Measurements from ENCODE around the gene CX3CL1. TPM values are rescaled to one million over a fixed set of nuclear protein-coding genes. Genes with fewer than 3 reads are reported as not detected.

The CX3CL1 gene
- polyA plus RNA-seq, 1 donor (not counting 4 experiments of a cell fraction or from before 2014, with no cell fraction given), result 0.47 TPM

DNA sequence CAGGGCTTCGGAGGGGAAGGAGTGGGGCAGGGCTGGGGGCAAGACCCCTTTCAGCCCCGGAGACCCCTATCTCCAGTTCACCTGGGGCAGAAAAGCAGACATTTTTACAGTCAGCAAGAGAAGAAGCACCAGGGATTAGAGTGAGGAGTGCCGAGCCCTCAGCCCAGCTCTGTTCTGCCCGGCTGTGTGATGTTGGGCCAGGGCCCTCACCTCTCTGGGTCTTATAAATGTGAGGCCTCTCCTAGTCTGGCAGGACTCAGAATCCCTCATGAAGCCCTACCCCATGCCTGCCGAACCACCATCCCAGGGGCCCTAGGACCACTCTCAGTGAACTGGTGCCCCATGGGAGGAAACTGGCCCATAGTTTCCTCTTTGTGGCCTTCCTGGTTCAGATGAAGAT lies 12.8 kb downstream of the CX3CL1 start:
- dilution Hi-C loops (cut with MboI; ENCODE audit: extremely low pct_ligation_motif_present, low sequenced_read_pairs), result no loop called here
- no peaks in the 10 kb centered on the region for H3K36me3 ChIP-seq (ENCODE audit: control insufficient read depth in 2 of 2, extremely low read depth in 1 of 2, insufficient read depth in 2 of 2, low read length in 2 of 2)
- no peak overlapping the region for H3K4me2 ChIP-seq (ENCODE audit: control insufficient read depth, extremely low read depth, insufficient read depth, low read depth, low read length)
- no peaks in the 10 kb centered on the region for H4K20me1 ChIP-seq (ENCODE audit: control insufficient read depth, extremely low read depth, insufficient read depth, low read length)
- H3K9ac ChIP-seq (ENCODE audit: control insufficient read depth, extremely low read depth, insufficient read depth, low read length), result no peak overlapping the region
- H3K79me2 ChIP-seq (ENCODE audit: control insufficient read depth, insufficient read depth, low read length), result no peaks in the 10 kb centered on the region
- H3K4me1 ChIP-seq (ENCODE audit: control insufficient read depth, extremely low read depth, insufficient read depth, low read length), result peaks cover 23% of the 10 kb centered on the region
- H3K9me3 ChIP-seq (ENCODE audit: control insufficient read depth, low read depth, low read length), result no peaks in the 10 kb centered on the region
- H3K9me1 ChIP-seq (ENCODE audit: control insufficient read depth, extremely low read depth, insufficient read depth, low read length), result no peaks in the 10 kb centered on the region
- no peak for FAIRE-seq
- no peak overlapping the region for H2AFZ ChIP-seq (ENCODE audit: control insufficient read depth, low read length)
- no peak overlapping the region for H3K4me3 ChIP-seq (ENCODE audit: control insufficient read depth in 2 of 3, extremely low read depth in 1 of 3, insufficient read depth in 2 of 3, low read depth in 1 of 3, low read length in 3 of 3)
- H3K27ac ChIP-seq (ENCODE audit: control insufficient read depth, insufficient read depth, low read length), result no peak overlapping the region
- TF ChIP-seq CTCF (optimal IDR thresholded peaks at IDR 0.05 in 1 of 3, IDR thresholded peaks at IDR 0.05 in 1 of 3, conservative IDR thresholded peaks at IDR 0.05 in 1 of 3; ENCODE audit: extremely low read depth in 1 of 3, insufficient read depth in 2 of 3, low read length in 3 of 3) (no peak), EZH2 (IDR thresholded peaks at IDR 0.05; ENCODE audit: low read length) (no peak)
- DNase-seq (ENCODE audit: low read depth, low spot score), result no peak
- H3K27me3 ChIP-seq (ENCODE audit: control insufficient read depth, extremely low read depth, insufficient read depth, low read length), result no peaks in the 10 kb centered on the region

GRCh38 chr16:57386381-57386951 lies 14.2 kb downstream of the CX3CL1 start:
- dilution Hi-C loops (cut with MboI; ENCODE audit: extremely low pct_ligation_motif_present, low sequenced_read_pairs), result no loop called here
- Histone ChIP-seq H3K27ac (ENCODE audit: control insufficient read depth, insufficient read depth, low read length) (no peak overlapping the region), H3K36me3 (ENCODE audit: control insufficient read depth in 2 of 2, extremely low read depth in 1 of 2, insufficient read depth in 2 of 2, low read length in 2 of 2) (no peaks in the 10 kb centered on the region), H3K9ac (ENCODE audit: control insufficient read depth, extremely low read depth, insufficient read depth, low read length) (no peak overlapping the region), H3K9me1 (ENCODE audit: control insufficient read depth, extremely low read depth, insufficient read depth, low read length) (no peaks in the 10 kb centered on the region), H2AFZ (ENCODE audit: control insufficient read depth, low read length) (no peak overlapping the region), H3K4me2 (ENCODE audit: control insufficient read depth, extremely low read depth, insufficient read depth, low read depth, low read length) (no peak overlapping the region), H3K27me3 (ENCODE audit: control insufficient read depth, extremely low read depth, insufficient read depth, low read length) (peaks cover 6% of the 10 kb centered on the region), H4K20me1 (ENCODE audit: control insufficient read depth, extremely low read depth, insufficient read depth, low read length) (no peaks in the 10 kb centered on the region), H3K4me1 (ENCODE audit: control insufficient read depth, extremely low read depth, insufficient read depth, low read length) (peaks cover 19% of the 10 kb centered on the region), H3K4me3 (ENCODE audit: control insufficient read depth in 2 of 3, extremely low read depth in 1 of 3, insufficient read depth in 2 of 3, low read depth in 1 of 3, low read length in 3 of 3) (no peak overlapping the region), H3K79me2 (ENCODE audit: control insufficient read depth, insufficient read depth, low read length) (no peaks in the 10 kb centered on the region), H3K9me3 (ENCODE audit: control insufficient read depth, low read depth, low read length) (no peaks in the 10 kb centered on the region)
- DNase-seq (ENCODE audit: low read depth, low spot score) (no peak), FAIRE-seq (no peak)
- TF ChIP-seq EZH2 (IDR thresholded peaks at IDR 0.05; ENCODE audit: low read length), result no peak
- TF ChIP-seq CTCF (optimal IDR thresholded peaks at IDR 0.05 in 1 of 3, IDR thresholded peaks at IDR 0.05 in 1 of 3, conservative IDR thresholded peaks at IDR 0.05 in 1 of 3; ENCODE audit: extremely low read depth in 1 of 3, insufficient read depth in 2 of 3, low read length in 3 of 3), result no peak

Data from keratinocyte (primary cell).